Smooth muscle cell (in vitro differentiated cells): Measurements from ENCODE around the gene NOC4L. TPM values are rescaled to one million over a fixed set of nuclear protein-coding genes. Genes with fewer than 3 reads are reported as not detected.

Experiments used
- DNase-seq: peaks from one replicate; lab custom pipeline; 2025; ENCODE audit not compliant: unreplicated experiment; lab: John Stamatoyannopoulos, UW
- H2AFZ ChIP-seq: fragments of 200-600 bp; sonication (generic); 2 replicates; pipeline ENCODE4 v1.6.0; 2016; ENCODE audit warnings: antibody characterized with exemption, low read depth, mild to moderate bottlenecking
- H3F3A ChIP-seq: fragments of 200-600 bp; sonication (generic); 2 replicates; pipeline ENCODE4 v1.6.0; 2017; ENCODE audit warnings: antibody characterized with exemption, low read depth
- H3K27ac ChIP-seq: fragments of 200-600 bp; sonication (generic); 2 replicates; pipeline ENCODE4 v1.5.1; 2016; ENCODE audit warnings: low read depth, mild to moderate bottlenecking
- H3K27me3 ChIP-seq: fragments of 200-600 bp; sonication (generic); 2 replicates; pipeline ENCODE4 v1.6.1; 2016; ENCODE audit warnings: low read depth, mild to moderate bottlenecking
- H3K36me3 ChIP-seq: fragments of 200-600 bp; sonication (generic); 2 replicates; pipeline ENCODE4 v1.5.1; 2016; ENCODE audit warnings: low read depth
- H3K4me1 ChIP-seq: fragments of 200-600 bp; sonication (generic); 2 replicates; pipeline ENCODE4 v1.5.1; 2016; ENCODE audit warnings: low read depth
- H3K4me2 ChIP-seq: fragments of 200-600 bp; sonication (generic); 2 replicates; pipeline ENCODE4 v1.6.0; 2016; ENCODE audit warnings: mild to moderate bottlenecking
- H3K4me3 ChIP-seq: fragments of 200-600 bp; sonication (generic); 2 replicates; pipeline ENCODE4 v1.5.1; 2016; ENCODE audit warnings: mild to moderate bottlenecking
- H3K79me2 ChIP-seq: fragments of 200-600 bp; sonication (generic); 2 replicates; pipeline ENCODE4 v1.6.0; 2016; ENCODE audit warnings: low read depth, mild to moderate bottlenecking
- H3K9ac ChIP-seq: fragments of 200-600 bp; sonication (generic); 2 replicates; pipeline ENCODE4 v1.6.0; 2016; ENCODE audit warnings: low read depth
- H3K9me3 ChIP-seq: fragments of 200-600 bp; sonication (generic); replicated peaks from 2 replicates; pipeline ENCODE4 v1.5.1; 2016; ENCODE audit warnings: low read depth
- H4K20me1 ChIP-seq: fragments of 200-600 bp; sonication (generic); 2 replicates; pipeline ENCODE4 v1.6.0; 2016; ENCODE audit warnings: low read depth
- WGBS: methylation state at CpG from one replicate; pipeline ENCODE4 v1.1.7; 2016; ENCODE audit warnings: low lambda C conversion rate; 5-methylcytosine and 5-hydroxymethylcytosine counted together
- polyA plus RNA-seq: library from polyadenylated mRNA; unstranded; fragments of >200 nt; fragmentation: Nextera tagmentation; extraction: Ambion mirVana; gene quantifications from 2 replicates; pipeline ENCODE4 v1.2.1, GENCODE V29; 2016
- total RNA-seq: library from RNA; depleted of rRNA; stranded (reverse); fragments of >200 nt; gene quantifications from 2 replicates; pipeline ENCODE4 v1.2.3, GENCODE V29; 2014
- TF ChIP-seq, protein P1 (sequence below): fragments of 200-600 bp; sonication (generic); IDR thresholded peaks from 2 replicates; pipeline ENCODE4 v1.5.1; 2017; ENCODE audit warnings: borderline replicate concordance, mild to moderate bottlenecking, antibody characterized with exemption; ENCODE audit not compliant: insufficient read depth, poor library complexity, severe bottlenecking

Gene NOC4L
- total and polyA plus RNA-seq, 2 experiments from 2014 or later = 9.8 to 39.9 TPM

DNA sequence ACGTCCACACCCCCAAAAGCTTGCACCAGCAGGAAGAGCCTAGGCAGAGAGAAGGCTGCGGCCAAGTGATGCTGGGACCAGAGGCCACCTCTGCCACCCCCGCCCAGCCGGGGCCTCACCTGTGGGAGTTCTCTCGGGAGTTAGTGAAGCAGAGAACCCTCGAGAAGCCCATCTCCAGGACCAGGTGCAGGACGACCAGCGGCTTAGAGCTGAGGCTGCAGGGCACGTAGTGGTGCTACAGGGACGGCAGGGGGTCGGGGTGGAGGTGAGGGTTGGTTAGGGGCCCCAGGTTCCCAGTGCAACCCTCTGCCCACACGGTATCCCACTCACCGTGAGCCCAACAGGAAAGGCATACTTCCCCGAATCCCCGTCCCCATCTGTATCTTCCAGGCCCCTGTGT is 3.8 kb upstream of the NOC4L start:
- Histone ChIP-seq H3K27ac (no peak overlapping the region), H2AFZ (no peak overlapping the region), H3K79me2 (peaks cover 13% of the 10 kb centered on the region), H4K20me1 (peaks cover 6% of the 10 kb centered on the region), H3F3A (peaks cover 9% of the 10 kb centered on the region), H3K27me3 (no peaks in the 10 kb centered on the region), H3K9ac (no peak overlapping the region), H3K4me1 (peaks cover 11% of the 10 kb centered on the region), H3K4me2 (no peak overlapping the region), H3K36me3 (no peaks in the 10 kb centered on the region), H3K4me3 (no peak overlapping the region), H3K9me3 (no peaks in the 10 kb centered on the region)
- WGBS = 98% methylated on average over 15 of the region's 15 CpGs
- no peak for DNase-seq
- TF ChIP-seq, protein P1, sequence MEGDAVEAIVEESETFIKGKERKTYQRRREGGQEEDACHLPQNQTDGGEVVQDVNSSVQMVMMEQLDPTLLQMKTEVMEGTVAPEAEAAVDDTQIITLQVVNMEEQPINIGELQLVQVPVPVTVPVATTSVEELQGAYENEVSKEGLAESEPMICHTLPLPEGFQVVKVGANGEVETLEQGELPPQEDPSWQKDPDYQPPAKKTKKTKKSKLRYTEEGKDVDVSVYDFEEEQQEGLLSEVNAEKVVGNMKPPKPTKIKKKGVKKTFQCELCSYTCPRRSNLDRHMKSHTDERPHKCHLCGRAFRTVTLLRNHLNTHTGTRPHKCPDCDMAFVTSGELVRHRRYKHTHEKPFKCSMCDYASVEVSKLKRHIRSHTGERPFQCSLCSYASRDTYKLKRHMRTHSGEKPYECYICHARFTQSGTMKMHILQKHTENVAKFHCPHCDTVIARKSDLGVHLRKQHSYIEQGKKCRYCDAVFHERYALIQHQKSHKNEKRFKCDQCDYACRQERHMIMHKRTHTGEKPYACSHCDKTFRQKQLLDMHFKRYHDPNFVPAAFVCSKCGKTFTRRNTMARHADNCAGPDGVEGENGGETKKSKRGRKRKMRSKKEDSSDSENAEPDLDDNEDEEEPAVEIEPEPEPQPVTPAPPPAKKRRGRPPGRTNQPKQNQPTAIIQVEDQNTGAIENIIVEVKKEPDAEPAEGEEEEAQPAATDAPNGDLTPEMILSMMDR = no peak

DNA sequence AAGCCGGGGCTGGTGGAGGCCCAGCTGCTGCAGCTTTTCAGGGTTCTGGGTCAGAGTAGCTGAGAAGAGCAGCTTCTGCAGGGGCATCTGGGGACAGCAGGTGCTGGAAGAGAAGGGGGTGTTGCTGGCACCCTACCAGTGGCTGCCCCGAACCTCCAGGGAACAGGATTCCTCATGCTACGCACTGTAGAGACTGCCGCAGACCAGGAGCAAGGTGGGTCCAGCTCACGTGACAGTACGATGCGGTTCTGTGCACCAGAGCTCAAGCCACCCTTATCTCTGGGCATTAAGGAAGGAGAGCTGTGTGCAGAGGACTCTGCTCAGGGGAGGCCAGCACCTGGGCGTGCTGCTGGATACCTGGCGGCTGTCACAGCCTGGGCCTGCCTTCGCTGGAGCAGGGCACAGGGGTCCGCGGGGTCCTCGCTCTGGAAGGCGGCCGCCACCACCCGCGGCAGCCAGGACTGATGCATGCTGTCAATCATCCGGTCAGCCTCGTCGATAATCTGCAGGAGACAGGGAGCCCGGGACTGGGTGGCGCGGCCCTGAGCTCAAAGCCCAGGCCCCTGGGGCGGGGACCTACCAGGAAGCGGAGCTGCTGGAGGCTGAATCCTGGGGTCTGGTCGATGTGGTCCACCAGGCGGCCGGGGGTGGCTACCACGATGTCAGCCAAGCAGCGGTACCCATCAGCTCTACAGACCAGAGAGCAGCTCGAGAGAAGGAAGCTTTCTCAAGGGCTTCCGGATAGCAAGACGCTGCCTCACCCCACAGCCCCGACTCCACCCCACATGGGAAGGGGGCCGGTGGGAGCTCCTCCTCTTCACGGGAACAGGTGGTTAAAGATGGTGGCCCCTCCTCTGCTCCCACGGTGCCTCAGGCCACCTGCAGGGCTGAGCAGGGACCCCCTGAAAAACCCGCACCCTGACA is 3.1 kb upstream of the NOC4L start:
- no peaks in the 10 kb centered on the region for H3K36me3 ChIP-seq

DNA sequence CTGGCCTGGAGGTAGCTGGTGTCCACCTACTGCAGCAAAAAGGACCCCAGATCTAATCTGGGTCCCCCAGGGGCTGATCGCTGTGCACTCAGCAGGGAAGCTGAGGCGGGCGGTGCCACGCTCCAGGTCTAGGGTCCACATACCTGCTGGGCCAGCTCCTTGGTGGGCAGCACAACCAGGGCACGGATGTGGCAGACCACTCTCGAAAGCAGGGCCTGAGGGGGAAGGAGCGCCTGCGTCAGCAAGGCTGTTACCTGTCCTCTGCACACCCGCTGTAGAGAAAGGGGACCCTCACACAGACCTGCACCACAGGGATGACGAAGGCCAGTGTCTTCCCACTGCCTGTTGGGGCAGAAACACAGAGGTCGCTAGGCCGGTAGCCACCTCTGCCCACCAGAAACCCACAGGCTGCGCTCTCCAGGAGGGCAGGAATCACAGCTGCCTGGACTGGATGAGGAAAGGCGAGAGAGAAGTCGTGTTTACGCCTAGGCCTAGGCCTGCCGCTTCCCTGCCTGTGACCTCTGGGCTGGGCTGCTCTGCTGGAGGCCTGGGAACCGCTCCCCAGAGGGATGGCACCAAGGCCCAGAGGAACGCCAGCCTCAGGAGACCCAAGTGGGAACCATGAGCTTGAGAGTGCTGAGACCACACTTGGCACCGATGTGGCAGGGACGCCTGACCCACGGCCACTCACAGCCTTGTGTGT is 2.1 kb upstream of the NOC4L start:
- WGBS = 98% methylated on average over 22 of the region's 22 CpGs
- TF ChIP-seq, protein P1 = no peak
- Histone ChIP-seq H3F3A (peaks cover under 1% of the 10 kb centered on the region), H3K79me2 (peaks cover 13% of the 10 kb centered on the region), H3K36me3 (no peaks in the 10 kb centered on the region), H3K9me3 (no peaks in the 10 kb centered on the region), H3K4me1 (peaks cover 11% of the 10 kb centered on the region), H4K20me1 (peaks cover 6% of the 10 kb centered on the region), H3K27me3 (no peaks in the 10 kb centered on the region), H2AFZ (no peak overlapping the region), H3K27ac (no peak overlapping the region), H3K9ac (no peak overlapping the region), H3K4me3 (no peak overlapping the region), H3K4me2 (no peak overlapping the region)
- no peak for DNase-seq

More for the DNA sequence above, 3.1 kb upstream of the NOC4L start:
- H3K9ac ChIP-seq = no peak overlapping the region
- no peak for DNase-seq
- H3K79me2 ChIP-seq = peaks cover 13% of the 10 kb centered on the region
- WGBS = 94% methylated on average over 34 of the region's 38 CpGs
- peaks cover 6% of the 10 kb centered on the region for H4K20me1 ChIP-seq
- H3K4me3 ChIP-seq = no peak overlapping the region
- H3F3A ChIP-seq = peaks cover 9% of the 10 kb centered on the region
- H3K27ac ChIP-seq = no peak overlapping the region
- no peaks in the 10 kb centered on the region for H3K27me3 ChIP-seq
- TF ChIP-seq, protein P1 = no peak
- no peak overlapping the region for H3K4me2 ChIP-seq
- H3K4me1 ChIP-seq = peaks cover 11% of the 10 kb centered on the region
- no peaks in the 10 kb centered on the region for H3K9me3 ChIP-seq
- H2AFZ ChIP-seq = no peak overlapping the region
